Coronary artery (tissue), 2 donors: Measurements from ENCODE around the gene LMBR1.

Source experiments
- DNase-seq: peaks from one replicate; pipeline ENCODE4 v3.0.0-alpha.2; 2017; ENCODE audit warnings: low spot score
- H3K27ac ChIP-seq, 2 donors: fragments of 200-600 bp; sonication (generic); one replicate each; pipeline ENCODE4 v1.5.1; 2016 to 2019
- H3K4me3 ChIP-seq: fragments of 200-600 bp; sonication (generic); 2 replicates; pipeline ENCODE4 v1.5.1; 2016; ENCODE audit warnings: mild to moderate bottlenecking, moderate library complexity
- TF ChIP-seq, protein P1 (sequence below): fragments of 200-600 bp; sonication (generic); IDR thresholded peaks from one replicate; pipeline ENCODE4 v1.5.1; 2019; ENCODE audit warnings: antibody characterized with exemption

The LMBR1 gene

DNA sequence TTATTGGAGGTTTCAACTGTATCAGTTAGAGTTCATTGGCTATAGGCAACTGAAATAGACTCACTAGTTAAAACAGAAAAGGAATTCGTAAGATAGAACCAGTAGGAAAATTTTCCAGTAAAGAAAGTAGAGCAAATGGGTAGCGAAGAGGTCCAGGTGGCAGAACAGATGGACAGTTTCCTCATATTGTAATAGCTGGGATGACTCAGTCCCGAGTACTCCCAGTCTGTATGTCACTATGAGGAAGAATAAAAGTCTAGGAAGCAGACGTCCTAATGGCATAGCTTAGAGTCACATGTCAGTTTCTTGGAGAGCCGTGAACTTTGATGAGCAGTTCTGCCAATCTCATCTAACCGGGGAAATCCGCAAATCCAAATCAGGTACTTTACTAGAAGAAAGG is 157.1 kb downstream of the LMBR1 start:
- TF ChIP-seq, protein P1, sequence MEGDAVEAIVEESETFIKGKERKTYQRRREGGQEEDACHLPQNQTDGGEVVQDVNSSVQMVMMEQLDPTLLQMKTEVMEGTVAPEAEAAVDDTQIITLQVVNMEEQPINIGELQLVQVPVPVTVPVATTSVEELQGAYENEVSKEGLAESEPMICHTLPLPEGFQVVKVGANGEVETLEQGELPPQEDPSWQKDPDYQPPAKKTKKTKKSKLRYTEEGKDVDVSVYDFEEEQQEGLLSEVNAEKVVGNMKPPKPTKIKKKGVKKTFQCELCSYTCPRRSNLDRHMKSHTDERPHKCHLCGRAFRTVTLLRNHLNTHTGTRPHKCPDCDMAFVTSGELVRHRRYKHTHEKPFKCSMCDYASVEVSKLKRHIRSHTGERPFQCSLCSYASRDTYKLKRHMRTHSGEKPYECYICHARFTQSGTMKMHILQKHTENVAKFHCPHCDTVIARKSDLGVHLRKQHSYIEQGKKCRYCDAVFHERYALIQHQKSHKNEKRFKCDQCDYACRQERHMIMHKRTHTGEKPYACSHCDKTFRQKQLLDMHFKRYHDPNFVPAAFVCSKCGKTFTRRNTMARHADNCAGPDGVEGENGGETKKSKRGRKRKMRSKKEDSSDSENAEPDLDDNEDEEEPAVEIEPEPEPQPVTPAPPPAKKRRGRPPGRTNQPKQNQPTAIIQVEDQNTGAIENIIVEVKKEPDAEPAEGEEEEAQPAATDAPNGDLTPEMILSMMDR: no peak
- DNase-seq: no peak
- H3K4me3 ChIP-seq: no peak overlapping the region
- no peak overlapping the region for H3K27ac ChIP-seq

DNA sequence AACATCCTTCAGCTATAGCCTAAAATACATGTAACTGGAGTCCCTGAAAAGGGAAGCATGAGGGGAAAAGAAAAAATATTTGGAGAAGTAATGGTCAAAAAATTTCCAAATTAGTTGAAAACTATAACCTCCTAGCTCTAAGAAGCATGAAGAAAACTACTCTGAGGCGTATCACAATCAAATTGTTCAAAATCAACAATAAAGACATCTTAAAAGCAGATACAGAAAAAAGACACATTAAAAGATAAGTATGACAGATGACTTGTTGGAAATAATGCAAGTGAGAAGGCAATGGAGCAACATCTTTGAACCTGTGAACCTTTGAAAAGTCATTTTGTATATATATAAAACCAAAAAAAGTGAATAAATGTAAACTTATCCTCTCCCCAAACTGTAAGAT is 159.3 kb downstream of the LMBR1 start:
- Histone ChIP-seq H3K4me3 (no peak overlapping the region), H3K27ac (no peak overlapping the region)
- no peak for DNase-seq
- TF ChIP-seq, protein P1: no peak

DNA sequence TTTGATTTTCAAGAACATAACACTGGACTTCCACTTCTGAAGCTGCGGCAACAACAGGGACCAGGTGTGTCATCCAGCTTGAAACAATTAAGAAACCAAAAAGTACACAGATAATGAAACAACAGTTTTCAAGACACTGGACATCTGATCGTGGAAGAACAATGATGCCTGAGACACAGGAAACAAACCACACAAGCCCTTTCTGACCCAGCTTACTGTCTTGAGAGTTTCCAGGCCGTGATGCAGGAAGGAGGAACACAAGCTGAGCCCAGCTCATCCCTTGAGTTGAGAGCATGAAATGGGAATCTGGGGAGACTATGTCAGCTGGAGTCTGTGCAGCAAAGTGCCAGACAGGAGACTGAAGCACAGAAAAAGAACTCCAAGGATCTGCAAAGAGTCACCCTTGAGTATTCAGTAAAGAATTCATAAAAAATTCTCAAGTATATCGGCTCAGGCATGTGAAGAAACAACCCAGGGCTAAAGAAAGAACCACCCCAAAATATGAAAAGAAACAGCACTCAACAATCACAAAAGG is 160.8 kb downstream of the LMBR1 start:
- H3K4me3 ChIP-seq: no peak overlapping the region
- no peak overlapping the region for H3K27ac ChIP-seq
- no peak for DNase-seq
- TF ChIP-seq, protein P1: no peak

DNA sequence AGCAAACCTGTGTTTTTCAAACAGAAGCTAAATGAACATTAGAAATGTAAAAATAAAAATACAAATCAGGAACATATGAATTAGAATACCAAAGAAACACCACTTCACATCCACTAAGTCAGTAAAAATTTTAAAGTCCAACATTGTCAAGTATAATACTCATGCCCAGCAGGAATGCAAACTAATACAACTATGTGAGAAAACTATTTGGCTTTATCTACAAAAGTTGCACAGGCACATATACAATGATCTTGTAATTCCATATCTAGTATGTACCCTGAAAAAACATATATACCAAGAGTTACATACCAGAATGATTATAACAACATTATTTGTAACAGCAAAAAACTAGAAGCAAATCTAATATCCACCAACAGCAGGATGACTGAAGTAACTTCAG is 161.3 kb downstream of the LMBR1 start:
- Histone ChIP-seq H3K27ac (no peak overlapping the region), H3K4me3 (no peak overlapping the region)
- no peak for DNase-seq
- TF ChIP-seq, protein P1: no peak

DNA sequence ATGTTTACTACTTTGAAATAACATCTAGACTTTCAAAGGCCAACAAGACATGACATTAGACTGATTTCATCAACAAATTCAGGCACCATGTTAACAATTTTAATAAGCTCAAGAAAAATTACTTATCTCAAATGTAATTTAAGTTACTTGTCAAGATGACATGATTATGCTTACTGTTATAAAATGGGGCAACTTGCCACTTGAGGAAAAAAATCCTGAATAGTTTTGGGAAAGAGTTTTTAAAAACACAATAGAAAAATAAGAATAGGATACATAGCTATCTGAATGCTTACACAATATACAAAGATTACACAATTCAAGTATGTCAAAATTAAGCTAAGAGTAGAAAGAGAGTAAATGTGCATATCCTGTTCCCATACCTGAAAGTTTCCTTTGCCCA is 167.0 kb downstream of the LMBR1 start:
- Histone ChIP-seq H3K4me3 (no peak overlapping the region), H3K27ac (no peak overlapping the region)
- TF ChIP-seq, protein P1: no peak
- DNase-seq: no peak

DNA sequence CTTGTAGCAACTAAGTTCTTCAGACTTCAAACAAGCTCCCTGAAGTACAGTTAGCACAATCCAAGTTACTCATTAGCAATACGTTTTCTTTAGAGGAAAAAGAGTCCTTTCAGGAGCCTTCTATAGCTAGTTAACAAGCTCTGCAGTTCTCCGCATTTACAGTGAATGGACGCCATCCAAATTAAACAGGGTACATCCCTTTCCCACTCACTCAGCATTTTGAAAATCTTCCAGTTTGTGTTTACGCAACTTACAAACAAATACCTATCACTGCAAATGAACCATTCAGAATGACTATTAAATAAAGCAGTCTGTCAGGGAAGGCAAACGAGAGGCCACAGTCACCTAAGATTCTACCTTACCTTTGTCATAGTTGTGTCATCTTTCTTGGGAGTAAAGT is 167.9 kb downstream of the LMBR1 start:
- no peak for DNase-seq
- TF ChIP-seq, protein P1: no peak
- Histone ChIP-seq H3K4me3 (no peak overlapping the region), H3K27ac (no peak overlapping the region)

DNA sequence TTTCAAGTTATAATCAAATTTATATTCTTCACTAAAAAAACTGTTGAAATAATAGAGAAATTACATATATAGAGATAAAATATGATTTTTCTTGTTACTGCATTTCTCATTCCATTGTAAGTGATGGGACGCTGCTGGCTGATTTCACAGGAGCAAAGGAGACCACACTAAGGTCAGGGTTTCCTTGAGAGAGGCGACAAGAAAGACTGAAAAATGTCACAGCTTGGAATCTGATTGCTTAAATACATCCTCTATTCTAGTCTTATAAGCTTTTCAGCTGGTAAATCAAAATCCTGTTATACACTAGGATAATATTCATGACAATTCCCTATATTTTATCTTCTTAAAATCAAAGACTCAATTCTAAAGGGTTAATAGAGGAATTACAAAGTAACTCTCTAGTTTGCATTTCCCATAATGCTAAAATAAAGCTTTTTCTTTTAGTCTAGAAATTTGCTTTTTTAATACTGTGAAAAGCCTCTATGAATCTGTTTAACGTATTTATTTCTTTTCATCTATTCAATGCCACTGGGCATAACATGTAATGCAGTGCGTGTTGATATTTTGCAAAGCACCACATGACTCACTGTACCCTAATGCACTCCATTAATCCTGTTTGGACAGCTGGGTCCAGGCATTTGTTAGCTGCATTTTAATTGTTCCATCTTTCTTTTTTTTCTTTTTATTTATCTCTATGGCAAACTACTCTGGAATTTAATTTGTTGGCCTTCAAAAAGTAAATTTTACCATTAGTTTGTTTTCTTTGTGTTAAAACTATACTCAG is 170.7 kb downstream of the LMBR1 start:
- DNase-seq: no peak
- TF ChIP-seq, protein P1: no peak
- no peak overlapping the region for H3K4me3 ChIP-seq
- H3K27ac ChIP-seq: no peak overlapping the region
